Parathyroid adenoma (tissue), 2 donors: Measurements from ENCODE around the gene HSPA1L.
"Not testable (repeated sequence)": the region's sequence is repeated elsewhere in the genome, so short reads cannot be mapped to it uniquely, and the experiment has no call there.

Source experiments
- H2AFZ ChIP-seq: fragments of 300-600 bp; sonication (generic); one replicate; pipeline ENCODE4 v1.7.0; 2017; ENCODE audit warnings: antibody characterized with exemption, mild to moderate bottlenecking
- H3K27ac ChIP-seq: fragments of 300-600 bp; sonication (generic); one replicate; pipeline ENCODE4 v1.7.0; 2017
- H3K27me3 ChIP-seq: fragments of 300-600 bp; sonication (generic); one replicate; pipeline ENCODE4 v1.7.0; 2017; ENCODE audit warnings: low read length; ENCODE audit not compliant: control insufficient read depth, insufficient read depth
- H3K36me3 ChIP-seq: fragments of 300-600 bp; sonication (generic); one replicate; pipeline ENCODE4 v1.7.0; 2017; ENCODE audit warnings: low read length; ENCODE audit not compliant: control insufficient read depth, insufficient read depth
- H3K4me1 ChIP-seq: fragments of 300-600 bp; sonication (generic); one replicate; pipeline ENCODE4 v1.7.0; 2017; ENCODE audit warnings: control low read depth
- H3K4me2 ChIP-seq: fragments of 300-600 bp; sonication (generic); one replicate; pipeline ENCODE4 v1.7.0; 2017; ENCODE audit warnings: low read length
- H3K4me3 ChIP-seq: fragments of 300-600 bp; sonication (generic); one replicate; pipeline ENCODE4 v1.7.0; 2017; ENCODE audit warnings: low read depth, low read length
- H3K79me2 ChIP-seq: fragments of 300-600 bp; sonication (generic); one replicate; pipeline ENCODE4 v1.7.0; 2017; ENCODE audit warnings: control low read depth
- H3K9ac ChIP-seq: fragments of 300-600 bp; sonication (generic); one replicate; pipeline ENCODE4 v1.7.0; 2017; ENCODE audit warnings: mild to moderate bottlenecking
- H3K9me3 ChIP-seq: fragments of 300-600 bp; sonication (generic); one replicate; pipeline ENCODE4 v1.7.0; 2017; ENCODE audit warnings: low read length; ENCODE audit not compliant: control insufficient read depth
- TF ChIP-seq, protein P1 (sequence below): fragments of 300-600 bp; sonication (generic); IDR thresholded peaks from one replicate; pipeline ENCODE4 v1.7.0; 2017; ENCODE audit warnings: antibody characterized with exemption, mild to moderate bottlenecking
- donor health status: primary hyperparathyroidism.

HSPA1L gene

DNA sequence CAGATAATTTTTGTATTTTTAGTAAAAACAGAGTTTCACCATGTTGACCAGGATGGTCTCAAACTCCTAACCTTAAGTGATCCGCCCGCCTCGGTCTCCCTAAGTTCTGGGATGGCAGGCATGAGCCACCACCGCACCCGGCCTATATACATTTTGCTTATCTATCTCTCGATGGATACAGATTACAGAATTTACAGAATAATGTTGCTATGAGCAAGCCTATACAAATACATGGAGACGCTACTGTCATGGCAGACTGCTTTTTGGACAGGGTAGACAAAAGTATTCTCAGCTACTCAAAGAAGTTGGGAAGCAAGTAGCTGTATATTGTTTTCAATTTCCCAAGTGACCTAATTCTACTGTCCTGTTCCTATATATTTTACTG lies 1.6 kb downstream of the HSPA1L start:
- Histone ChIP-seq H2AFZ (peak overlapping the region; percentile 93), H3K4me3 (peak overlapping the region; percentile 42), H3K9me3 (no peaks in the 10 kb centered on the region), H3K27me3 (no peaks in the 10 kb centered on the region), H3K9ac (no peak overlapping the region), H3K79me2 (no peaks in the 10 kb centered on the region), H3K36me3 (no peaks in the 10 kb centered on the region), H3K27ac (peak overlapping the region; percentile 88), H3K4me1 (peaks cover 9% of the 10 kb centered on the region), H3K4me2 (peak overlapping the region; percentile 76)
- TF ChIP-seq, protein P1, sequence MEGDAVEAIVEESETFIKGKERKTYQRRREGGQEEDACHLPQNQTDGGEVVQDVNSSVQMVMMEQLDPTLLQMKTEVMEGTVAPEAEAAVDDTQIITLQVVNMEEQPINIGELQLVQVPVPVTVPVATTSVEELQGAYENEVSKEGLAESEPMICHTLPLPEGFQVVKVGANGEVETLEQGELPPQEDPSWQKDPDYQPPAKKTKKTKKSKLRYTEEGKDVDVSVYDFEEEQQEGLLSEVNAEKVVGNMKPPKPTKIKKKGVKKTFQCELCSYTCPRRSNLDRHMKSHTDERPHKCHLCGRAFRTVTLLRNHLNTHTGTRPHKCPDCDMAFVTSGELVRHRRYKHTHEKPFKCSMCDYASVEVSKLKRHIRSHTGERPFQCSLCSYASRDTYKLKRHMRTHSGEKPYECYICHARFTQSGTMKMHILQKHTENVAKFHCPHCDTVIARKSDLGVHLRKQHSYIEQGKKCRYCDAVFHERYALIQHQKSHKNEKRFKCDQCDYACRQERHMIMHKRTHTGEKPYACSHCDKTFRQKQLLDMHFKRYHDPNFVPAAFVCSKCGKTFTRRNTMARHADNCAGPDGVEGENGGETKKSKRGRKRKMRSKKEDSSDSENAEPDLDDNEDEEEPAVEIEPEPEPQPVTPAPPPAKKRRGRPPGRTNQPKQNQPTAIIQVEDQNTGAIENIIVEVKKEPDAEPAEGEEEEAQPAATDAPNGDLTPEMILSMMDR, result no peak

DNA sequence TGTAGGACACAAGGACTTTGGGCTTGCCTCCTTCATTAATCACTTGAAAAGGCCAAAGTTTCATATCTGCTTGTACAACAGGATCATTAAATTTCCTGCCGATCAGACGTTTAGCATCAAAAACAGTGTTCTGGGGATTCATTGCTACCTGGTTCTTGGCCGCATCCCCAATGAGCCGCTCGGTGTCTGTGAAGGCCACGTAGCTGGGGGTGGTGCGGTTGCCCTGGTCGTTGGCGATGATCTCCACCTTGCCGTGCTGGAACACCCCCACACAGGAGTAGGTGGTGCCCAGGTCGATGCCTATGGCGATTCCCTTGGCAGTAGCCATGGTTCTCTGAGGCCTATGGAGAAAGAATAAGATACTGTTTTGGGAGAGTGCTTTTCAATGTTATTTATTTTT lies 3.4 kb downstream of the HSPA1L start:
- no peaks in the 10 kb centered on the region for H3K27me3 ChIP-seq
- H3K4me1 ChIP-seq, result peaks cover 9% of the 10 kb centered on the region
- no peak overlapping the region for H3K9ac ChIP-seq
- no peaks in the 10 kb centered on the region for H3K79me2 ChIP-seq
- no peaks in the 10 kb centered on the region for H3K9me3 ChIP-seq
- H2AFZ ChIP-seq, result no peak overlapping the region
- TF ChIP-seq, protein P1, result no peak
- no peaks in the 10 kb centered on the region for H3K36me3 ChIP-seq
- H3K4me2 ChIP-seq, result no peak overlapping the region
- no peak overlapping the region for H3K4me3 ChIP-seq
- no peak overlapping the region for H3K27ac ChIP-seq

DNA sequence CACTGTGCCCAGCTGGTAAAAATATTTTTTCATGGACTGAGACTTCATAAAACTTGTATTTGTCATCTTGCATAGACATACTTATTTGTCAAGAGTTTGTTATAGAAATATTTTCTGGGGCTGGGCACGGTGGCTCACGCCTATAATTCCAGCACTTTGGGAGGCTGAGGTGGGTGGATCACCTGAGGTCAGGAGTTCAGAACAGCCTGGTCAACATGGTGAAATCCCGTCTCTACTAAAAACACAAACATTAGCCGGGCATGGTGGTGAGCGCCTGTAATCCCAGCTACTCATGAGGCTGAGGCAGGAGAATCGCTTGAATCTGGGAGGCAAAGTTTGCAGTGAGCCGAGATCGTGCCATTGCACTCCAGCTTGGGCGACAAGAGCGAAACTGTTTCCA lies 6.5 kb downstream of the HSPA1L start:
- H2AFZ ChIP-seq, H3K4me3 ChIP-seq, H3K27me3 ChIP-seq, H3K4me2 ChIP-seq, H3K4me1 ChIP-seq, H3K9ac ChIP-seq, H3K79me2 ChIP-seq, H3K36me3 ChIP-seq, H3K27ac ChIP-seq, H3K9me3 ChIP-seq: not testable (repeated sequence)

DNA sequence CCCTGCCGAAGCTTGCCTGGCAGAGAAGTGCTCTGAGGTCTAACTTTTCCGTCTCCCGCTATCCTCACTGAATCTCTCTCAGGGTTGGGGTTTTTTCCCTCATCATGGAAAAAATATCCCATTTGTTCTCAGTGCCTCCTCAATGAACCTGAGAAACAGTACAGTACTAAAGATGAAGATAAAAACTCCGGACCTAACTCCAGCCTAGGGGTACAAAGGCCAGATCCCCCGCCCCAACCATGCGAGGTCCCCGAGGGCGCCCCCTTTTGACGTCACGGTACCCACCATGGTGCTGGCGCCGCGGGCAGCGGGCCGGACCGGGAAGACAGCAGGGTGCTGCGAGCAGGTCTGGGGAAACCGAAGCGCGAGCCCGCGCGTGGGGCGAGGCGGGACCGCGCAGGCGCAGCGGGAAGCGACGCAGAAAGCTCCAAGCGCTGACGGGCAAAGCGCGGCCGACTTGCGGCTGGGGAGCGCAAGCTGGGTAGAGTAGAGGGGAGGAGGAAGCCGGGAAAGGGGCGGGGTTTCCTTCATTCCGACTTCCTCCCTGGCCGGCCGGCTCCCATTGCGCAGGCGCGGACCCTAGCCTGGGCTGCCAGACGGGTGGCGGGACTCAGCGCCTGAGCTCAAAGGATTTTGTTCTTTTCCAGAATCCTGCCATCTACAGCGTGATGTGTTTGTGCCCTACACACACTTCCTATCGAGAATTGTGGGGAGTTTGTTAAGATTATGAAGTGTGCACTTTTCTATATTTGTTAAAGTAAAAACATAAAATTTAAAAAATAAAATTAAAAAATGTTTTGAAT lies 8.4 kb downstream of the HSPA1L start, which contains the start of gene LSM2:
LSM2 (minus strand) TSS at position 497 of the 803 bp plus-strand sequence; CDS start at position 288, 209 bp downstream.
- Histone ChIP-seq H3K4me3 (peak within 1 kb of the TSS; percentile 94), H3K27ac (peak within 1 kb of the TSS; percentile 92)
- TF ChIP-seq, protein P1, result peak; percentile 40

DNA sequence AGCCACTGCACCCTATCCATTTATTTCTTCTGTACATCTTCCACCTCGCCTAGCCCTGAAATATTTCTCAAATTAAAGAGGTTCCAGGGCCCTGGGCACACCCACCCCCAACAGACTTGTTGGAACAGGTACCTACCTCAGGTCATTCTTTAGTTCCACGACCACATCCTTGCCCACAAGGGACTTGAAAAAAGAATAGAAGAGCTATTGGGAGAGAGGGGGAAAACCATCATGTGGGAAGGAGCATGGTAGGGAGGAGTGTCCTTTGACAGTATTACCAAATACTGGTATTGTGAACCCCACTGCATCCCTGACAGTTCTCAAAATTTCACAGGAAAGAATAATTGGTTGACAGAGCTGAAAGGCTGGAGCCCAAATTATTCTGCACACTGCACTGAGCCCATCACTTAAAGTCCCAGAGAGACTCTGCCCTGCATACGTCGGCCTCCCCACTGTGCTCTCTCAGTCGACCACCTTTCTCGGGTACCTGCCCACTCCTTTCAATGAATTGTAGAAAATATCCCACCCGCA lies 9.1 kb downstream of the HSPA1L start:
- Histone ChIP-seq H3K36me3 (no peaks in the 10 kb centered on the region), H2AFZ (peak overlapping the region; percentile 87), H3K4me3 (peak overlapping the region; percentile 94), H3K4me1 (peaks cover 4% of the 10 kb centered on the region), H3K79me2 (no peaks in the 10 kb centered on the region), H3K4me2 (peak overlapping the region; percentile 99), H3K27ac (peak overlapping the region; percentile 92), H3K9me3 (no peaks in the 10 kb centered on the region), H3K27me3 (no peaks in the 10 kb centered on the region), H3K9ac (peak overlapping the region; percentile 38)
- TF ChIP-seq, protein P1, result no peak

More for the DNA sequence above, 8.4 kb downstream of the HSPA1L start, which contains the start of gene LSM2:
- H3K27me3 ChIP-seq, result no peaks in the 10 kb centered on the region
- peak within 1 kb of the TSS; percentile 38 for H3K9ac ChIP-seq
- no peaks in the 10 kb centered on the region for H3K9me3 ChIP-seq
- no peaks in the 10 kb centered on the region for H3K79me2 ChIP-seq
- peaks cover 4% of the 10 kb centered on the region for H3K4me1 ChIP-seq
- H3K36me3 ChIP-seq, result no peaks in the 10 kb centered on the region
- peak within 1 kb of the TSS; percentile 87 for H2AFZ ChIP-seq
- peak within 1 kb of the TSS; percentile 99 for H3K4me2 ChIP-seq

DNA sequence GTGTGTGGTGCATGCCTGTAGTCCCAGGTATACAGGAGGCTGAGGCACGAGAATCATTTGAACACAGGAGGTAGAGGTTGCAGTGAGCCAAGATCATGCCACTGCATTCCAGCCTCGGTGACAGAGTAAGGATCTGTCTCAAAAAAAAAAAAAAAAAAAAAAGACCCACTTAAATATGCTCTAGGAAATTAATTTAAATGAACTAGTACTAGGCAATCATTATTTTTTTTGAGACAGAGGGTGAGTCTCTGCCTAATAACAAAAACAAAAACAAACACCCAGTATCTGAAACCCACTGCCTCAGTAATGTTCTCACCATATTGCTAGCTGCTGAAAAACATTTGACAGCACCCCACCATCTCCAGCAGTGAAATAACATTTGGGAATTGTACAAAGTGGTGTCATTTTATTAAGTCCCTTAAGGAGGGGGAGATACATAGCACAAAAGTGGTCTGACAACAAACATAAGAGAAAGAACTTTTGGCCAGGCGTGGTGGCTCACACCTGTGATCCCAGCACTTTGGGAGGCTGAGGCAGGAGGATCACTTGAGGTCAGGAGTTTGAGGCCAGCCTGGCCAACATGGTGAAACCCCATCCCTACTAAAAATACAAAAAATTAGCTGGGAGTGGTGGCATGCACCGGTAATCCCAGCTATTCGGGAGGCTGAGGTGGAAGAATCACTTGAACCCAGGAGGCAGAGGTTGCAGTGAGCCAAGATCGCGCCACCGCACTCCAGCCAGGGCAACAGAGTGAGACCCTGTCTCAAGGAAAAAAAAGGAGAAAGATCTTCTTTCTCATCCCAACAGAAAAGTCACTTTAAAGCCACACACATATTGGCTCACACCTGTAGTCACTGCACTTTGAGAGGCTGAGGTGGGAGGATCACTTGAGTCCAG lies 13.8 kb downstream of the HSPA1L start:
- H3K79me2 ChIP-seq, H3K4me3 ChIP-seq, H3K4me2 ChIP-seq, H3K27me3 ChIP-seq, H2AFZ ChIP-seq, H3K27ac ChIP-seq, H3K36me3 ChIP-seq, H3K4me1 ChIP-seq, H3K9ac ChIP-seq, H3K9me3 ChIP-seq: not testable (repeated sequence)
